ENCODE measurements around the gene CATSPERE. TPM values are rescaled to one million over a fixed set of nuclear protein-coding genes. Genes with fewer than 3 reads are reported as not detected.
"Not testable (repeated sequence)": the region's sequence is repeated elsewhere in the genome, so short reads cannot be mapped to it uniquely, and the experiment has no call there.

Gene CATSPERE
- total RNA-seq, 4 donors from 2014 or later = 0.98 to 3.1 (median 1.3) TPM

DNA sequence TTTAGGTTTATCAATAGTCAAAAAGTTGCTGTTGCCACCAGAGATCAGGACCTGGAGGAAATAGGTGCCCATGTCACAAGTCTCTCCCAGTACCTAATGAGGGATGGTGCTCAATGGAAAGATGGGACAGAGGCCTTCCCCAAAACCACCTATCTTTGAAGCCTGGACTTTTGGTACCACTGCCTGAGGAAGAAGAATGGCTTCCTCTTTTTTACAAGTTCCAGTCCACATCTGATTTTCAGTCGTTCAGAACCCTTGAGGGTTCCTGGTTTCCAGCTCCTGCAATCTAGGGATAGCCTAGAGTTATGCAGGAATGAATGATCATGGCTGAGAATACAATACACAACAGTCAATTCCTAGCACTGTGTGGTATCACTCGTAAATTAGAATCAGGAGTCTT, 5.7 kb downstream of the CATSPERE start:
- WGBS, 2 donors = 80 to 84% methylated on average over 2 of the region's 2 CpGs
- DNase-seq (ENCODE audit: low spot score in 2 of 2) = no peak

DNA sequence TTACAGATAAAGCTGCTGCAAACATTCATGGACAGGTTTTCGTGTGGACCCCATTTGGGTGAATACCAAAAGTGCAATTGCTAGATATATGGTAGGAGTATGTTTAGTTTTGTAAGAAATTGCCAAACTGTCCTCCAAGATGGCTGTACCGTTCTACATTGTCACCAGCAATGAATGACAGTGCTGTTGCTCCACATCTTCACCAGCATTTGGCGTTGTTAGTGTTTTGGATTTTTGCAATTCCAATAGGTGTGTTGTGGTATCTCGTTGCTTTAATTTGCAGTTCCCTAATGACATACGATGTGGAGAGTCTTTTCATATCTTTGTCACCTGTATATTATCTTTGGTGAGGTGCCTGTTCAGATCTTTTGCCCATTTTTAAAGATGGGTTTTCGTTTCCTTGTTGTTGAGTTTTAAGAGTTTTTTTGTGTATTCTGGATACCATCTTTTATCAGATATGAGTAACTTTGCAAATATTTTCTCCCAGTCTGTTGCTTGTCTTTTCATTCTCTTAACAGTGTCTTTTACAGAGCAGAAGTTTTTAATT, 12.1 kb downstream of the CATSPERE start:
- Histone ChIP-seq H3K4me3 (no peak overlapping the region), H3K36me3 (no peaks in the 10 kb centered on the region), H3K27me3 (no peaks in the 10 kb centered on the region), H3K9me3 (peaks cover 0 to 8% (median 0%) of the 10 kb centered on the region in 4 donors), H3K27ac (no peak overlapping the region), H3K4me1 (no peaks in the 10 kb centered on the region)
- no peak for DNase-seq (ENCODE audit: low spot score in 2 of 2)
- TF ChIP-seq EP300 (IDR thresholded peaks at IDR 0.05) = no peak
- TF ChIP-seq, protein P1, sequence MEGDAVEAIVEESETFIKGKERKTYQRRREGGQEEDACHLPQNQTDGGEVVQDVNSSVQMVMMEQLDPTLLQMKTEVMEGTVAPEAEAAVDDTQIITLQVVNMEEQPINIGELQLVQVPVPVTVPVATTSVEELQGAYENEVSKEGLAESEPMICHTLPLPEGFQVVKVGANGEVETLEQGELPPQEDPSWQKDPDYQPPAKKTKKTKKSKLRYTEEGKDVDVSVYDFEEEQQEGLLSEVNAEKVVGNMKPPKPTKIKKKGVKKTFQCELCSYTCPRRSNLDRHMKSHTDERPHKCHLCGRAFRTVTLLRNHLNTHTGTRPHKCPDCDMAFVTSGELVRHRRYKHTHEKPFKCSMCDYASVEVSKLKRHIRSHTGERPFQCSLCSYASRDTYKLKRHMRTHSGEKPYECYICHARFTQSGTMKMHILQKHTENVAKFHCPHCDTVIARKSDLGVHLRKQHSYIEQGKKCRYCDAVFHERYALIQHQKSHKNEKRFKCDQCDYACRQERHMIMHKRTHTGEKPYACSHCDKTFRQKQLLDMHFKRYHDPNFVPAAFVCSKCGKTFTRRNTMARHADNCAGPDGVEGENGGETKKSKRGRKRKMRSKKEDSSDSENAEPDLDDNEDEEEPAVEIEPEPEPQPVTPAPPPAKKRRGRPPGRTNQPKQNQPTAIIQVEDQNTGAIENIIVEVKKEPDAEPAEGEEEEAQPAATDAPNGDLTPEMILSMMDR (IDR thresholded peaks at IDR 0.05) = no peak
- no peak for TF ChIP-seq POLR2A (IDR thresholded peaks at IDR 0.05)
- WGBS, 2 donors = 90 to 95% methylated on average over 6 of the region's 6 CpGs

More for the DNA sequence above, 5.7 kb downstream of the CATSPERE start:
- H3K9me3 ChIP-seq = no peaks in the 10 kb centered on the region
- peaks cover 0 to 3% (median 0%) of the 10 kb centered on the region in 3 donors for H3K36me3 ChIP-seq
- TF ChIP-seq, protein P1 (IDR thresholded peaks at IDR 0.05) = no peak
- no peak for TF ChIP-seq EP300 (IDR thresholded peaks at IDR 0.05)
- TF ChIP-seq POLR2A (IDR thresholded peaks at IDR 0.05) = no peak
- H3K27me3 ChIP-seq = no peaks in the 10 kb centered on the region
- H3K4me1 ChIP-seq = peaks cover 0 to 2% (median 0%) of the 10 kb centered on the region in 4 donors
- H3K4me3 ChIP-seq = no peak overlapping the region
- no peak overlapping the region for H3K27ac ChIP-seq

DNA sequence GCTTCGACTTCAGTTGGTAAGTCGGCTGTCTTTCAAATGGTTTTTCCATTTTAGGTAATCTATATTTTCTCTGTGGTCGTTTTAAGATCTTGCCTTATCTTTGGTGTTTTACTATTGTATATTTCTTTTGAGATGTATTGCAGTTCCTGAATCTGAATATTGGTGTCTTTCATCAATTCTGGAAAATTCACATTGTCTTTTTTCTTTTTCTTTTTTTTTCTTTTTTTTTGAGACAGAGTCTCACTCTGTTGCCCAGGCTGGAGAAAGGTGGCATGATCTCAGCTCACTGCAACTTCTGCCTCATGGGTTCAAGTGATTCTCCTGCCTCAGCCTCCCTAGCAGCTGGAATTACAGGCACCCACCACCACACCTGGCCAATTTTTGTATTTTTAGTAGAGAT, 23.9 kb downstream of the CATSPERE start:
- not testable (repeated sequence) for H3K27ac ChIP-seq; H3K4me1 ChIP-seq; DNase-seq (ENCODE audit: low spot score in 2 of 2); H3K27me3 ChIP-seq; H3K4me3 ChIP-seq; H3K9me3 ChIP-seq
- H3K36me3 ChIP-seq = peaks cover 0 to 34% (median 2%) of the 10 kb centered on the region in 3 donors
- WGBS, 2 donors = 74 to 81% methylated on average over 3 of the region's 3 CpGs

DNA sequence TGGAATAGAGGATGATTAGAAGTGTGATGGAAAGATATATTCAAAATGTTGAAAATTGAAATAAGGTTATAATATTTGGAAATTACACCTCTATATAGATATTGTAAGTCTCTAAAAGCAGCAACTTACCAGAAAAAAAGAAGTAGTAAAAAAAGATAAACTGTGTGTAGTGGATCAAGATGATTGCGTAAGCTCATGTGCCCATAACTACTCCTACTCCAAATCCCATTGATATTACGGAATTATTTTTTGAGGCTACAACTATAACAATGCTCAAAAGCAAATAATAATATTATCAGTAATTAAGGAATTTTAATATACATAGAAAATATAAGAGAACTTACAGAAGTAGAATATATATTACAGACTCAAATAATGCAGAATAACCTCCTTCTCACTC, 33.6 kb downstream of the CATSPERE start:
- Histone ChIP-seq H3K27ac (no peak overlapping the region), H3K4me1 (no peaks in the 10 kb centered on the region), H3K9me3 (peaks cover 0 to 7% (median 3%) of the 10 kb centered on the region in 4 donors), H3K27me3 (no peaks in the 10 kb centered on the region), H3K4me3 (no peak overlapping the region), H3K36me3 (no peaks in the 10 kb centered on the region)
- DNase-seq (ENCODE audit: low spot score in 2 of 2) = no peak
- WGBS, 2 donors = 93% methylated on average over 2 of the region's 2 CpGs
- TF ChIP-seq, protein P1 (IDR thresholded peaks at IDR 0.05) = no peak
- no peak for TF ChIP-seq POLR2A (IDR thresholded peaks at IDR 0.05)
- TF ChIP-seq EP300 (IDR thresholded peaks at IDR 0.05) = no peak

DNA sequence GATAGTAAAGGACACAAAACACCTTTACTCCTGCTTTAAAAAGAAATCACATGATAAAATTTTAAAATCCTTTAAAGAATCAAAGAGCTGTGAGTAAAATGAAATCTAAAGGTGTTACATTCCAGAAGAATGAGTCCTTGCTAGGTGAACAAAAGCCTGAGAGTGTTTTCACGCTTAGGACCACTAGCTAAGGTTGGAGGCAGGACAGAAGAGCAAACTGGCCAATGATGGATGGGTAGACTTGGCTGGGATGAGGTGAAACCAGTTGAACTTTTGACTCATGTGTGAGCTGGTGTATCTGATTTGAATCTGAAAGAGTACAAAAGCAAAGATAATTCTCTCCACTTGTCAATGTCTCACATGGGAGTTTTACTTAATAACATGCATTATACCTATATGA, 35.1 kb downstream of the CATSPERE start:
- 68 to 76% methylated on average over 1 of the region's 1 CpG for WGBS, 2 donors
- no peak for TF ChIP-seq EP300 (IDR thresholded peaks at IDR 0.05)
- TF ChIP-seq POLR2A (IDR thresholded peaks at IDR 0.05) = no peak
- TF ChIP-seq, protein P1 (IDR thresholded peaks at IDR 0.05) = no peak
- DNase-seq (ENCODE audit: low spot score in 2 of 2) = no peak

More for the DNA sequence above, 35.1 kb downstream of the CATSPERE start:
- H3K27me3 ChIP-seq = no peaks in the 10 kb centered on the region
- no peaks in the 10 kb centered on the region for H3K4me1 ChIP-seq
- H3K4me3 ChIP-seq = no peak overlapping the region
- no peaks in the 10 kb centered on the region for H3K36me3 ChIP-seq
- peaks cover 0 to 20% (median 8%) of the 10 kb centered on the region in 4 donors for H3K9me3 ChIP-seq
- H3K27ac ChIP-seq = no peak overlapping the region
